H9 (cell line): Measurements from ENCODE around the gene GLOD4. TPM values are rescaled to one million over a fixed set of nuclear protein-coding genes. Genes with fewer than 3 reads are reported as not detected.

Source experiments
- DNase-seq: peaks from one replicate; pipeline ENCODE4 v3.0.0-alpha.2; 2017
- H2AFZ ChIP-seq: one replicate; pipeline ENCODE4 v1.6.1; 2013; ENCODE audit warnings: mild to moderate bottlenecking, low read length, control low read depth, moderate library complexity
- H2AK5ac ChIP-seq: 2 replicates; pipeline ENCODE4 v1.6.1; 2013; ENCODE audit warnings: low read length, control low read depth, mixed read lengths; ENCODE audit not compliant: insufficient read length
- H2BK120ac ChIP-seq: one replicate; pipeline ENCODE4 v1.6.1; 2013; ENCODE audit warnings: low read depth, mild to moderate bottlenecking, low read length, control low read depth, inconsistent platforms; ENCODE audit not compliant: poor library complexity, severe bottlenecking
- H2BK12ac ChIP-seq: 2 replicates; pipeline ENCODE4 v1.6.1; 2013; ENCODE audit warnings: low read length, control low read depth, mixed read lengths, low read depth; ENCODE audit not compliant: insufficient read length
- H2BK15ac ChIP-seq: 2 replicates; pipeline ENCODE4 v1.6.1; 2013; ENCODE audit warnings: low read depth, low read length, control low read depth
- H2BK20ac ChIP-seq: one replicate; pipeline ENCODE4 v1.6.1; 2013; ENCODE audit warnings: low read depth, mild to moderate bottlenecking, low read length, control low read depth, inconsistent platforms; ENCODE audit not compliant: poor library complexity, severe bottlenecking
- H2BK5ac ChIP-seq: 2 replicates; pipeline ENCODE4 v1.6.1; 2013; ENCODE audit warnings: low read length, control low read depth, mixed read lengths; ENCODE audit not compliant: insufficient read length
- H3K14ac ChIP-seq: 2 replicates; pipeline ENCODE4 v1.6.1; 2013; ENCODE audit warnings: low read length, control low read depth; ENCODE audit not compliant: insufficient read depth
- H3K18ac ChIP-seq: 2 replicates; pipeline ENCODE4 v1.6.1; 2013; ENCODE audit warnings: low read depth, mild to moderate bottlenecking, mixed read lengths, low read length, control low read depth; ENCODE audit not compliant: insufficient read length
- H3K23ac ChIP-seq: 2 replicates; pipeline ENCODE4 v1.6.1; 2013; ENCODE audit warnings: low read length, control low read depth, mixed read lengths, low read depth; ENCODE audit not compliant: insufficient read length
- H3K23me2 ChIP-seq: 2 replicates; pipeline ENCODE4 v1.6.1; 2013; ENCODE audit warnings: low read depth, mild to moderate bottlenecking, mixed read lengths, low read length, control low read depth; ENCODE audit not compliant: insufficient read length, poor library complexity, severe bottlenecking
- H3K27ac ChIP-seq: 2 replicates; pipeline ENCODE4 v1.5.1; 2013; ENCODE audit warnings: low read length, control low read depth, mixed read lengths, low read depth; ENCODE audit not compliant: insufficient read length
- H3K27me3 ChIP-seq: 2 replicates; pipeline ENCODE4 v1.6.1; 2013; ENCODE audit warnings: low read length, control low read depth, inconsistent platforms; ENCODE audit not compliant: insufficient read depth
- H3K4ac ChIP-seq: 2 replicates; pipeline ENCODE4 v1.6.1; 2013; ENCODE audit warnings: low read depth, mild to moderate bottlenecking, control low read depth, inconsistent platforms, low read length, moderate library complexity
- H3K4me1 ChIP-seq: 2 replicates; pipeline ENCODE4 v1.6.1; 2013; ENCODE audit warnings: low read length, control low read depth, inconsistent platforms; ENCODE audit not compliant: insufficient read depth
- H3K4me2 ChIP-seq: 2 replicates; pipeline ENCODE4 v1.6.1; 2013; ENCODE audit warnings: low read length, control low read depth, mixed read lengths; ENCODE audit not compliant: insufficient read length, insufficient read depth
- H3K56ac ChIP-seq: 2 replicates; pipeline ENCODE4 v1.6.1; 2013; ENCODE audit warnings: low read depth, mild to moderate bottlenecking, mixed read lengths, low read length, control low read depth; ENCODE audit not compliant: insufficient read length
- H3K79me1 ChIP-seq: 2 replicates; pipeline ENCODE4 v1.6.1; 2013; ENCODE audit warnings: low read depth, mild to moderate bottlenecking, moderate library complexity, low read length, control low read depth, inconsistent platforms; ENCODE audit not compliant: insufficient read depth, poor library complexity, severe bottlenecking
- H3K79me2 ChIP-seq: 2 replicates; pipeline ENCODE4 v1.6.1; 2013; ENCODE audit warnings: low read length, control low read depth, inconsistent platforms; ENCODE audit not compliant: insufficient read depth
- H3K9ac ChIP-seq: 2 replicates; pipeline ENCODE4 v1.6.1; 2013; ENCODE audit warnings: low read length, control low read depth, mixed read lengths; ENCODE audit not compliant: insufficient read length; ENCODE audit errors: extremely low read depth
- H3K9me3 ChIP-seq: one replicate; pipeline ENCODE4 v1.6.1; 2013; ENCODE audit warnings: low read depth, low read length, inconsistent platforms; ENCODE audit not compliant: control insufficient read depth
- H3T11ph ChIP-seq: one replicate; pipeline ENCODE4 v1.6.1; 2013; ENCODE audit warnings: mild to moderate bottlenecking, low read length, control low read depth, inconsistent platforms
- H4K20me1 ChIP-seq: one replicate; pipeline ENCODE4 v1.6.1; 2013; ENCODE audit not compliant: control insufficient read depth, insufficient read length, insufficient read depth
- H4K5ac ChIP-seq: 2 replicates; pipeline ENCODE4 v1.6.1; 2013; ENCODE audit warnings: low read depth, mild to moderate bottlenecking, mixed read lengths, low read length, control low read depth; ENCODE audit not compliant: insufficient read length
- H4K8ac ChIP-seq: replicated peaks from 2 replicates; pipeline ENCODE4 v1.6.1; 2013; ENCODE audit warnings: low read length, control low read depth, mixed read lengths, low read depth; ENCODE audit not compliant: insufficient read length
- H4K91ac ChIP-seq: 2 replicates; pipeline ENCODE4 v1.6.1; 2013; ENCODE audit warnings: low read depth, mild to moderate bottlenecking, moderate library complexity, mixed read lengths, low read length, control low read depth; ENCODE audit not compliant: insufficient read length
- H3K27ac Mint-ChIP-seq, 3 experiments: 2 replicates in 2 of 3; 3 replicates in 1 of 3; pipeline ENCODE4 v1.8.0; 2020 to 2021; ENCODE audit warnings: mixed read lengths in 3 of 3, mild to moderate bottlenecking in 1 of 3, moderate library complexity in 1 of 3
- H3K27me3 Mint-ChIP-seq: 2 replicates; pipeline ENCODE4 v1.8.0; 2021; ENCODE audit warnings: low read depth, mild to moderate bottlenecking, moderate library complexity, mixed read lengths
- H3K36me3 Mint-ChIP-seq, 3 experiments: 2 replicates in 2 of 3; 3 replicates in 1 of 3; pipeline ENCODE4 v1.8.0; 2020 to 2021; ENCODE audit warnings: low read depth in 3 of 3, mixed read lengths in 3 of 3; ENCODE audit not compliant: insufficient read depth in 1 of 3
- H3K4me1 Mint-ChIP-seq, 2 experiments: 2 replicates each; pipeline ENCODE4 v1.8.0; 2020; ENCODE audit warnings: mixed read lengths in 2 of 2
- H3K4me3 Mint-ChIP-seq, 2 experiments: 2 replicates in 1 of 2; 3 replicates in 1 of 2; pipeline ENCODE4 v1.8.0; 2020 to 2021; ENCODE audit warnings: mild to moderate bottlenecking in 2 of 2, mixed read lengths in 2 of 2, moderate library complexity in 1 of 2
- H3K9me3 Mint-ChIP-seq, 2 experiments: 2 replicates in 1 of 2; 3 replicates in 1 of 2; pipeline ENCODE4 v1.8.0; 2020; ENCODE audit warnings: mild to moderate bottlenecking in 2 of 2, mixed read lengths in 2 of 2, moderate library complexity in 1 of 2
- WGBS: extraction: QIAGEN DNeasy Blood & Tissue Kit; methylation state at CpG from one replicate; pipeline ENCODE4 v1.1.7; 2013; ENCODE audit warnings: missing lambda C conversion rate, low lambda C conversion rate, mixed read lengths; ENCODE audit not compliant: insufficient read length; ENCODE audit errors: extremely low coverage; 5-methylcytosine and 5-hydroxymethylcytosine counted together
- total RNA-seq: library from RNA; stranded (reverse); gene quantifications from 2 replicates; pipeline ENCODE4 v1.2.1, GENCODE V29; 2021
- TF ChIP-seq, protein P1 (sequence below): fragments of 200-600 bp; sonication (generic); conservative IDR thresholded peaks from 3 replicates; pipeline ENCODE4 v1.8.0; 2021; ENCODE audit warnings: antibody characterized with exemption, mild to moderate bottlenecking

The GLOD4 gene
- total RNA-seq, 1 experiment from 2014 or later: 106 TPM

- no peak overlapping the region for H2AK5ac ChIP-seq
- H3K4ac ChIP-seq: no peak overlapping the region
- Mint-ChIP-seq H3K27me3 (no peaks in the 10 kb centered on the region; the same call in 1 of the 2 replicates), H3K36me3 (peaks cover 49 to 90% (median 88%) of the 10 kb centered on the region in 3 experiments; a peak in 6 of 7 replicates), H3K4me1 (peaks cover 0 to 3% of the 10 kb centered on the region in 2 experiments; a peak in 1 of 4 replicates), H3K4me3 (no peak overlapping the region), H3K9me3 (no peaks in the 10 kb centered on the region; a peak in 1 of 5 replicates), H3K27ac (no peak overlapping the region)
- no peak overlapping the region for H2BK5ac ChIP-seq
- no peaks in the 10 kb centered on the region for H4K20me1 ChIP-seq
- H3K79me2 ChIP-seq: no peaks in the 10 kb centered on the region
- no peak overlapping the region for H3K56ac ChIP-seq
- H3K4me2 ChIP-seq: no peak overlapping the region
- H2AFZ ChIP-seq: no peak overlapping the region
- no peaks in the 10 kb centered on the region for H3K23me2 ChIP-seq
- no peak for DNase-seq
- no peak overlapping the region for H3K14ac ChIP-seq
- no CpG with 5 or more reads among the region's 5 CpGs for WGBS
- H3K18ac ChIP-seq: no peak overlapping the region
- no peaks in the 10 kb centered on the region for H3K4me1 ChIP-seq
- no peaks in the 10 kb centered on the region for H3K9me3 ChIP-seq
- no peak overlapping the region for H4K91ac ChIP-seq
- no peak overlapping the region for H3T11ph ChIP-seq
- no peaks in the 10 kb centered on the region for H3K27me3 ChIP-seq
- H3K23ac ChIP-seq: no peak overlapping the region
- H2BK120ac ChIP-seq: no peak overlapping the region
- no peak overlapping the region for H2BK15ac ChIP-seq
- no peak overlapping the region for H4K8ac ChIP-seq
- H4K5ac ChIP-seq: no peak overlapping the region
- no peak overlapping the region for H2BK20ac ChIP-seq
- no peak overlapping the region for H3K27ac ChIP-seq
- H3K79me1 ChIP-seq: peaks cover 5% of the 10 kb centered on the region
- TF ChIP-seq, protein P1, sequence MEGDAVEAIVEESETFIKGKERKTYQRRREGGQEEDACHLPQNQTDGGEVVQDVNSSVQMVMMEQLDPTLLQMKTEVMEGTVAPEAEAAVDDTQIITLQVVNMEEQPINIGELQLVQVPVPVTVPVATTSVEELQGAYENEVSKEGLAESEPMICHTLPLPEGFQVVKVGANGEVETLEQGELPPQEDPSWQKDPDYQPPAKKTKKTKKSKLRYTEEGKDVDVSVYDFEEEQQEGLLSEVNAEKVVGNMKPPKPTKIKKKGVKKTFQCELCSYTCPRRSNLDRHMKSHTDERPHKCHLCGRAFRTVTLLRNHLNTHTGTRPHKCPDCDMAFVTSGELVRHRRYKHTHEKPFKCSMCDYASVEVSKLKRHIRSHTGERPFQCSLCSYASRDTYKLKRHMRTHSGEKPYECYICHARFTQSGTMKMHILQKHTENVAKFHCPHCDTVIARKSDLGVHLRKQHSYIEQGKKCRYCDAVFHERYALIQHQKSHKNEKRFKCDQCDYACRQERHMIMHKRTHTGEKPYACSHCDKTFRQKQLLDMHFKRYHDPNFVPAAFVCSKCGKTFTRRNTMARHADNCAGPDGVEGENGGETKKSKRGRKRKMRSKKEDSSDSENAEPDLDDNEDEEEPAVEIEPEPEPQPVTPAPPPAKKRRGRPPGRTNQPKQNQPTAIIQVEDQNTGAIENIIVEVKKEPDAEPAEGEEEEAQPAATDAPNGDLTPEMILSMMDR: no peak
- H2BK12ac ChIP-seq: no peak overlapping the region
- no peak overlapping the region for H3K9ac ChIP-seq
Measured at GRCh38 chr17:773016-773415, 9.1 kb downstream of the GLOD4 start.
